Measurements from ENCODE around the gene VPS13C.

Gene VPS13C

GRCh38 chr15:61841466-61841865 lies 218.8 kb downstream of the VPS13C start:
- no peak for DNase-seq

GRCh38 chr15:61840090-61840489 lies 220.2 kb downstream of the VPS13C start:
- DNase-seq: no peak

GRCh38 chr15:61839546-61839945 lies 220.7 kb downstream of the VPS13C start:
- DNase-seq: no peak

- DNase-seq: peak; percentile 19
Observed at GRCh38 chr15:61835496-61836106, 224.6 kb downstream of the VPS13C start.

- no peak for DNase-seq
Observed at GRCh38 chr15:61835029-61835428, 225.2 kb downstream of the VPS13C start.

GRCh38 chr15:61834076-61834697 lies 226.1 kb downstream of the VPS13C start:
- DNase-seq: peak; percentile 41

- DNase-seq: no peak
Observed at GRCh38 chr15:61832223-61832622, 228.0 kb downstream of the VPS13C start.

- DNase-seq: no peak
Observed at GRCh38 chr15:61831505-61831921, 228.7 kb downstream of the VPS13C start.

- no peak for DNase-seq
Observed at GRCh38 chr15:61830536-61831330, 229.5 kb downstream of the VPS13C start.

- no peak for DNase-seq
Observed at GRCh38 chr15:61829514-61829889, 230.7 kb downstream of the VPS13C start.

- no peak for DNase-seq
Observed at GRCh38 chr15:61828860-61829513, 231.3 kb downstream of the VPS13C start.

GRCh38 chr15:61828008-61828407 lies 232.2 kb downstream of the VPS13C start:
- no peak for DNase-seq

GRCh38 chr15:61827131-61827530 lies 233.1 kb downstream of the VPS13C start:
- DNase-seq: no peak

- DNase-seq: no peak
Observed at GRCh38 chr15:61824291-61824690, 236.0 kb downstream of the VPS13C start.

GRCh38 chr15:61822511-61822910 lies 237.7 kb downstream of the VPS13C start:
- DNase-seq: no peak

GRCh38 chr15:61820951-61821350 lies 239.3 kb downstream of the VPS13C start:
- DNase-seq: no peak

- no peak for DNase-seq
Observed at GRCh38 chr15:61820212-61820611, 240.0 kb downstream of the VPS13C start.

- DNase-seq: no peak
Observed at GRCh38 chr15:61819386-61819785, 240.9 kb downstream of the VPS13C start.

GRCh38 chr15:61818801-61819200 lies 241.4 kb downstream of the VPS13C start:
- no peak for DNase-seq

GRCh38 chr15:61816856-61817255 lies 243.4 kb downstream of the VPS13C start:
- no peak for DNase-seq

GRCh38 chr15:61815356-61816083 lies 244.7 kb downstream of the VPS13C start:
- DNase-seq: no peak

GRCh38 chr15:61812476-61812875 lies 247.8 kb downstream of the VPS13C start:
- DNase-seq: no peak

- DNase-seq: no peak
Observed at GRCh38 chr15:61811952-61812351, 248.3 kb downstream of the VPS13C start.
